H1 (cell line): ENCODE results near the gene RBSN. TPM values are rescaled to one million over a fixed set of nuclear protein-coding genes. Genes with fewer than 3 reads are reported as not detected.

Experiments
- ATF3 ChIP-seq: IDR thresholded peaks from 2 replicates; pipeline ENCODE4 v1.6.1; 2011; ENCODE audit warnings: low read depth, mild to moderate bottlenecking, low read length; ENCODE audit not compliant: insufficient read depth
- CHD1 ChIP-seq: IDR thresholded peaks from 2 replicates; pipeline ENCODE4 v1.6.1; 2012; ENCODE audit warnings: low read depth, low read length, improper control_type of control experiment
- CHD2 ChIP-seq: IDR thresholded peaks from 2 replicates; pipeline ENCODE4 v1.6.1; 2012; ENCODE audit warnings: low read length, improper control_type of control experiment
- EP300 ChIP-seq, 2 experiments: IDR thresholded peaks; 1 replicate in 1 of 2; 2 replicates in 1 of 2; pipeline ENCODE4 v1.6.1; 2011 to 2012; ENCODE audit warnings: low read depth in 2 of 2, low read length in 2 of 2, mild to moderate bottlenecking in 2 of 2, borderline replicate concordance in 1 of 2, inconsistent platforms in 1 of 2, moderate library complexity in 1 of 2
- MAFK ChIP-seq: IDR thresholded peaks from 2 replicates; pipeline ENCODE4 v1.6.1; 2012; ENCODE audit warnings: low read depth, mild to moderate bottlenecking, improper control_type of control experiment, low read length
- RBBP5 ChIP-seq: IDR thresholded peaks from 2 replicates; pipeline ENCODE4 v1.7.1; 2012; ENCODE audit warnings: low read depth, mild to moderate bottlenecking, inconsistent platforms, low read length, moderate library complexity, borderline replicate concordance
- SIRT6 ChIP-seq: IDR thresholded peaks from one replicate; pipeline ENCODE4 v1.7.1; 2012; ENCODE audit warnings: low read length, inconsistent platforms
- SIX5 ChIP-seq: IDR thresholded peaks from 2 replicates; pipeline ENCODE4 v1.6.1; 2011; ENCODE audit warnings: mild to moderate bottlenecking, low read depth, low read length
- TAF1 ChIP-seq: IDR thresholded peaks from 2 replicates; pipeline ENCODE4 v1.6.1; 2011; ENCODE audit warnings: mild to moderate bottlenecking, low read depth, low read length
- TEAD4 ChIP-seq: IDR thresholded peaks from 2 replicates; pipeline ENCODE4 v1.6.1; 2012; ENCODE audit warnings: low read depth, low read length, inconsistent platforms, mixed read lengths
- polyA plus RNA-seq, 7 experiments: library from polyadenylated mRNA; depleted of rRNA in 3 of 7; stranded (reverse) in 5 of 7; unstranded in 2 of 7; fragments of >200 nt in 5 of 7; fragments of 200-250 nt in 2 of 7; gene quantifications; 1 replicate in 5 of 7; 2 replicates in 1 of 7; 4 replicates in 1 of 7; pipeline versions ENCODE4 v1.2.1 to v1.2.3, GENCODE V29; 2011 to 2013; ENCODE audit warnings: missing spikeins in 2 of 7, mixed read lengths in 2 of 7
- total RNA-seq: library from RNA; stranded (reverse); fragmentation: NEBNext Ultra II Directional; extraction: Animal tissue kit (Norgen Biotek cat#: 25700); gene quantifications from 2 replicates; pipeline ENCODE4 v1.2.1, GENCODE V29; 2021

RBSN gene
- total and polyA plus RNA-seq, 2 of the 8 experiments (the other 6 are each of a cell fraction or from before 2014, with no cell fraction given): 5.9 to 20.0 TPM

DNA sequence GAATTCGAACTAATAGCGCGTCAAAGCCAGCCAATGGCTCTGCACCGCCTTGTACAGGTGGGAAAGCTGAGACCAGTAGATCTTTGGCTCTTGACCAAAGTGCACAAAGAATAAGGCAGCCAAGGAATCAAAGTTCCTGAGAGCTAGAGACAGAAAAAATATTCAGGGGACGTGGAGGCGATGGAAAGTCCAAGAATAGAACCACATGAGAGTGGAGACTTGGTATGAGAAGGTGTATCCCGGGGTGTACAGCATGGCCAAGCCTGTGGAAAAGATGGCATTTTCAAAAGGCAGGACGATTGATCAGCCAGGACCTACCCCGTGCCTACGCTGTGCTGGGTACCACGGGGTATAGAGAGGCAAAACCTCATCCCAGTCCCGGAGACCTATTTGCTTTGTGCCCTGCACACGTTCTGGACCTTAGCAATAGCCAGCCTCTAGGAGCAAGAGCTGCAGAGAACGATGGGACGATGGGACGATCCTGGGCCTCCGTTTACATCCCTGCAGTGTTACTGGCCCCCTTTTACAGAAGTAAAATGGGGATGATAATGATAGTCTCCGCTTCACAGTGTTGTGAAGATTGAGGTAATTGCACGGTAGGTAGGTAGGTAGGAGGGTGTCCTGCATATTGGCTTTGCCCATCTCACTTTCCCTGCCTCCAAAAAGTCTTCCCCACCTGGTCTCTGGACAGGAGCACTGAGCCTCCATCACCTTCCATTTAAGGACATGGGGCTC is 583 bp upstream of the RBSN start (continued):
- TF ChIP-seq TAF1 (no peak; the same call in 1 of the 2 replicates), CHD2 (no peak), EP300 (IDR thresholded peaks at IDR 0.05; ENCODE audit: borderline replicate concordance in 1 of 2, low read depth in 2 of 2, low read length in 2 of 2) (no peak), TEAD4 (no peak), ATF3 (no peak), RBBP5 (peak; percentile 13; the same call in 1 of the 2 replicates), SIX5 (no peak), SIRT6 (no peak), CHD1 (no peak), MAFK (no peak)
